Parathyroid adenoma (tissue), 2 donors: ENCODE results near the gene CITED2.
A peak's percentile ranks its signal among the peaks of the same experiment; 100 is the strongest.

Experiments
- H2AFZ ChIP-seq: fragments of 300-600 bp; sonication (generic); one replicate; pipeline ENCODE4 v1.7.0; 2017; ENCODE audit warnings: antibody characterized with exemption, mild to moderate bottlenecking
- H3K27ac ChIP-seq: fragments of 300-600 bp; sonication (generic); one replicate; pipeline ENCODE4 v1.7.0; 2017
- H3K27me3 ChIP-seq: fragments of 300-600 bp; sonication (generic); one replicate; pipeline ENCODE4 v1.7.0; 2017; ENCODE audit warnings: low read length; ENCODE audit not compliant: control insufficient read depth, insufficient read depth
- H3K36me3 ChIP-seq: fragments of 300-600 bp; sonication (generic); one replicate; pipeline ENCODE4 v1.7.0; 2017; ENCODE audit warnings: low read length; ENCODE audit not compliant: control insufficient read depth, insufficient read depth
- H3K4me1 ChIP-seq: fragments of 300-600 bp; sonication (generic); one replicate; pipeline ENCODE4 v1.7.0; 2017; ENCODE audit warnings: control low read depth
- H3K4me2 ChIP-seq: fragments of 300-600 bp; sonication (generic); one replicate; pipeline ENCODE4 v1.7.0; 2017; ENCODE audit warnings: low read length
- H3K4me3 ChIP-seq: fragments of 300-600 bp; sonication (generic); one replicate; pipeline ENCODE4 v1.7.0; 2017; ENCODE audit warnings: low read depth, low read length
- H3K79me2 ChIP-seq: fragments of 300-600 bp; sonication (generic); one replicate; pipeline ENCODE4 v1.7.0; 2017; ENCODE audit warnings: control low read depth
- H3K9ac ChIP-seq: fragments of 300-600 bp; sonication (generic); one replicate; pipeline ENCODE4 v1.7.0; 2017; ENCODE audit warnings: mild to moderate bottlenecking
- H3K9me3 ChIP-seq: fragments of 300-600 bp; sonication (generic); one replicate; pipeline ENCODE4 v1.7.0; 2017; ENCODE audit warnings: low read length; ENCODE audit not compliant: control insufficient read depth
- CTCF ChIP-seq: fragments of 300-600 bp; sonication (generic); IDR thresholded peaks from one replicate; pipeline ENCODE4 v1.7.0; 2017; ENCODE audit warnings: antibody characterized with exemption, mild to moderate bottlenecking
- donor health status: primary hyperparathyroidism.

CITED2 gene

GRCh38 chr6:139374357-139375225 is at the start of gene CITED2:
CITED2 (minus strand) TSS chr6:139374648; CDS start chr6:139373944, 704 bp downstream.
- Histone ChIP-seq H3K4me2 (peak within 1 kb of the TSS; percentile 98), H3K27me3 (no peaks in the 10 kb centered on the region), H3K4me3 (peak within 1 kb of the TSS; percentile 91), H3K4me1 (peaks cover 16% of the 10 kb centered on the region), H3K79me2 (peaks cover 27% of the 10 kb centered on the region), H3K36me3 (peaks cover 31% of the 10 kb centered on the region), H3K9ac (peak within 1 kb of the TSS; percentile 88), H2AFZ (peak within 1 kb of the TSS; percentile 82), H3K9me3 (no peaks in the 10 kb centered on the region), H3K27ac (peak within 1 kb of the TSS; percentile 97)
- no peak for TF ChIP-seq CTCF

- Histone ChIP-seq H3K4me3 (no peak overlapping the region), H3K36me3 (no peaks in the 10 kb centered on the region), H3K79me2 (no peaks in the 10 kb centered on the region), H2AFZ (no peak overlapping the region), H3K27ac (no peak overlapping the region), H3K9ac (no peak overlapping the region), H3K9me3 (no peaks in the 10 kb centered on the region), H3K27me3 (no peaks in the 10 kb centered on the region), H3K4me1 (peaks cover 44% of the 10 kb centered on the region), H3K4me2 (no peak overlapping the region)
- no peak for TF ChIP-seq CTCF
Observed at GRCh38 chr6:139423037-139423703, 48.7 kb upstream of the CITED2 start.

- Histone ChIP-seq H3K9me3 (no peaks in the 10 kb centered on the region), H3K27ac (no peak overlapping the region), H3K9ac (no peak overlapping the region), H3K36me3 (no peaks in the 10 kb centered on the region), H3K4me2 (no peak overlapping the region), H3K4me3 (no peak overlapping the region), H3K27me3 (no peaks in the 10 kb centered on the region), H3K79me2 (no peaks in the 10 kb centered on the region), H3K4me1 (peaks cover 39% of the 10 kb centered on the region), H2AFZ (peak overlapping the region; percentile 13)
- no peak for TF ChIP-seq CTCF
Observed at GRCh38 chr6:139422105-139423036, 47.9 kb upstream of the CITED2 start.

GRCh38 chr6:139418481-139419132 is 44.2 kb upstream of the CITED2 start:
- Histone ChIP-seq H3K4me3 (no peak overlapping the region), H3K36me3 (no peaks in the 10 kb centered on the region), H3K27me3 (no peaks in the 10 kb centered on the region), H3K27ac (no peak overlapping the region), H2AFZ (peak overlapping the region; percentile 14), H3K4me1 (peaks cover 21% of the 10 kb centered on the region), H3K4me2 (no peak overlapping the region), H3K9me3 (no peaks in the 10 kb centered on the region), H3K9ac (no peak overlapping the region), H3K79me2 (no peaks in the 10 kb centered on the region)
- TF ChIP-seq CTCF, result no peak
